Keratinocyte (primary cell): ENCODE measurements around the gene STBD1. TPM values are rescaled to one million over a fixed set of nuclear protein-coding genes. Genes with fewer than 3 reads are reported as not detected.

ENCODE experiments used
- DNase-seq: peaks from one replicate; pipeline ENCODE4 v3.0.0-alpha.2; 2011; ENCODE audit warnings: low read depth, missing footprints, low spot score
- FAIRE-seq: peaks from 2 replicates; lab custom pipeline; 2011; peaks lifted over from hg19 to GRCh38; lab: Jason Lieb, UNC
- H2AFZ ChIP-seq: 2 replicates; pipeline ENCODE4 v1.6.0; 2012; ENCODE audit warnings: low read length, control low read depth, inconsistent platforms; ENCODE audit not compliant: control insufficient read depth
- H3K27ac ChIP-seq: 2 replicates; pipeline ENCODE4 v1.5.1; 2011; ENCODE audit warnings: low read length; ENCODE audit not compliant: control insufficient read depth, insufficient read depth
- H3K27me3 ChIP-seq: 3 replicates; pipeline ENCODE4 v1.6.0; 2011; ENCODE audit warnings: low read length; ENCODE audit not compliant: control insufficient read depth, insufficient read depth; ENCODE audit errors: extremely low read depth
- H3K36me3 ChIP-seq, 2 experiments: 2 replicates in 1 of 2; 3 replicates in 1 of 2; pipeline ENCODE4 v1.5.1; 2011; ENCODE audit warnings: low read length in 2 of 2, mild to moderate bottlenecking in 1 of 2; ENCODE audit not compliant: control insufficient read depth in 2 of 2, insufficient read depth in 2 of 2; ENCODE audit errors: extremely low read depth in 1 of 2
- H3K4me1 ChIP-seq: 3 replicates; pipeline ENCODE4 v1.5.1; 2011; ENCODE audit warnings: low read length; ENCODE audit not compliant: control insufficient read depth, insufficient read depth; ENCODE audit errors: extremely low read depth
- H3K4me2 ChIP-seq: 3 replicates; pipeline ENCODE4 v1.6.0; 2011; ENCODE audit warnings: low read depth, low read length; ENCODE audit not compliant: control insufficient read depth, insufficient read depth; ENCODE audit errors: extremely low read depth
- H3K4me3 ChIP-seq, 3 experiments: fragments of 200-600 bp in 1 of 3; sonication (generic) in 1 of 3; 2 replicates in 2 of 3; 3 replicates in 1 of 3; pipeline ENCODE4 v1.5.1; 2011 to 2016; ENCODE audit warnings: low read length in 3 of 3, mild to moderate bottlenecking in 3 of 3, control low read depth in 2 of 3, inconsistent platforms in 1 of 3, low read depth in 1 of 3, mixed read lengths in 1 of 3, mixed run types in 1 of 3, moderate library complexity in 1 of 3; ENCODE audit not compliant: control insufficient read depth in 2 of 3, insufficient read depth in 2 of 3; ENCODE audit errors: extremely low read depth in 1 of 3
- H3K79me2 ChIP-seq: 2 replicates; pipeline ENCODE4 v1.6.0; 2012; ENCODE audit warnings: low read length; ENCODE audit not compliant: control insufficient read depth, insufficient read depth
- H3K9ac ChIP-seq: 3 replicates; pipeline ENCODE4 v1.6.0; 2011; ENCODE audit warnings: low read length; ENCODE audit not compliant: control insufficient read depth, insufficient read depth; ENCODE audit errors: extremely low read depth
- H3K9me1 ChIP-seq: 3 replicates; pipeline ENCODE4 v1.6.0; 2011; ENCODE audit warnings: low read length; ENCODE audit not compliant: control insufficient read depth, insufficient read depth; ENCODE audit errors: extremely low read depth
- H3K9me3 ChIP-seq: 2 replicates; pipeline ENCODE4 v1.5.1; 2012; ENCODE audit warnings: low read depth, low read length; ENCODE audit not compliant: control insufficient read depth
- H4K20me1 ChIP-seq: 3 replicates; pipeline ENCODE4 v1.6.0; 2011; ENCODE audit warnings: low read length; ENCODE audit not compliant: control insufficient read depth, insufficient read depth; ENCODE audit errors: extremely low read depth
- CTCF ChIP-seq, 3 experiments: IDR thresholded peaks in 1 of 3; conservative IDR thresholded peaks in 1 of 3; optimal IDR thresholded peaks in 1 of 3; 2 replicates in 2 of 3; 3 replicates in 1 of 3; pipeline versions ENCODE3 to v1.5.1; 2011; ENCODE audit warnings: low read length in 3 of 3, mild to moderate bottlenecking in 3 of 3, moderate library complexity in 2 of 3, control low read depth in 1 of 3, inconsistent platforms in 1 of 3; ENCODE audit not compliant: insufficient read depth in 2 of 3; ENCODE audit errors: extremely low read depth in 1 of 3
- EZH2 ChIP-seq: IDR thresholded peaks from one replicate; pipeline ENCODE4 v1.6.1; 2012; ENCODE audit warnings: inconsistent platforms, mild to moderate bottlenecking, low read length, moderate library complexity
- dilution Hi-C: fragments of 300-500 bp; cut with MboI; formaldehyde crosslinking; loops from one replicate; pipeline ENCODE4 v1.7.0; 2020; ENCODE audit warnings: low sequenced_read_pairs; ENCODE audit not compliant: extremely low pct_ligation_motif_present
- polyA plus RNA-seq, 5 experiments: library from polyadenylated mRNA; depleted of rRNA in 3 of 5; stranded (reverse) in 3 of 5; stranded (forward) in 1 of 5; unstranded in 1 of 5; fragments of >200 nt; gene quantifications; 1 replicate in 1 of 5; 2 replicates in 3 of 5; 3 replicates in 1 of 5; pipeline versions ENCODE4 v1.2.1 to v1.2.3, GENCODE V29; 2011 to 2012; ENCODE audit warnings: missing spikeins in 2 of 5, low read depth in 1 of 5, low replicate concordance in 1 of 5

STBD1 gene
- polyA plus RNA-seq, 1 donor (not counting 4 experiments of a cell fraction or from before 2014, with no cell fraction given) = 0.41 TPM

- no peaks in the 10 kb centered on the region for H3K4me1 ChIP-seq
- DNase-seq = no peak
- no peak for TF ChIP-seq EZH2
- TF ChIP-seq CTCF (optimal IDR thresholded peaks at IDR 0.05 in 1 of 3, IDR thresholded peaks at IDR 0.05 in 1 of 3, conservative IDR thresholded peaks at IDR 0.05 in 1 of 3; ENCODE audit: extremely low read depth in 1 of 3, insufficient read depth in 2 of 3, low read length in 3 of 3) = no peak
- no peak overlapping the region for H3K4me3 ChIP-seq
- H3K27ac ChIP-seq = no peak overlapping the region
- dilution Hi-C loops = no loop called here
- H2AFZ ChIP-seq = no peak overlapping the region
- no peaks in the 10 kb centered on the region for H3K9me1 ChIP-seq
- H3K4me2 ChIP-seq = no peak overlapping the region
- no peaks in the 10 kb centered on the region for H3K79me2 ChIP-seq
- FAIRE-seq = no peak
- no peak overlapping the region for H3K9ac ChIP-seq
- no peaks in the 10 kb centered on the region for H3K36me3 ChIP-seq
- H3K27me3 ChIP-seq = no peaks in the 10 kb centered on the region
- no peaks in the 10 kb centered on the region for H4K20me1 ChIP-seq
- H3K9me3 ChIP-seq = no peaks in the 10 kb centered on the region
Observed at GRCh38 chr4:76277667-76278066, 28.9 kb upstream of the STBD1 start.

GRCh38 chr4:76278583-76278982 is 27.9 kb upstream of the STBD1 start:
- Histone ChIP-seq H2AFZ (no peak overlapping the region), H3K79me2 (no peaks in the 10 kb centered on the region), H3K4me2 (no peak overlapping the region), H3K36me3 (no peaks in the 10 kb centered on the region), H3K4me3 (no peak overlapping the region), H4K20me1 (no peaks in the 10 kb centered on the region), H3K27ac (no peak overlapping the region), H3K9me3 (no peaks in the 10 kb centered on the region), H3K4me1 (no peaks in the 10 kb centered on the region), H3K27me3 (no peaks in the 10 kb centered on the region), H3K9ac (no peak overlapping the region), H3K9me1 (no peaks in the 10 kb centered on the region)
- dilution Hi-C loops = no loop called here
- FAIRE-seq = no peak
- DNase-seq = no peak
- TF ChIP-seq EZH2 (no peak), CTCF (optimal IDR thresholded peaks at IDR 0.05 in 1 of 3, IDR thresholded peaks at IDR 0.05 in 1 of 3, conservative IDR thresholded peaks at IDR 0.05 in 1 of 3; ENCODE audit: extremely low read depth in 1 of 3, insufficient read depth in 2 of 3, low read length in 3 of 3) (no peak)
